Measurements from ENCODE around the gene TM9SF2. TPM values are rescaled to one million over a fixed set of nuclear protein-coding genes. Genes with fewer than 3 reads are reported as not detected.

The TM9SF2 gene
- total and polyA plus RNA-seq, 2 of the 4 experiments (the other 2 are of a cell fraction): 46.1 to 85.5 TPM

GRCh38 chr13:99507054-99507453, 5.8 kb downstream of the TM9SF2 start:
- H3K4me3 ChIP-seq (ENCODE audit: insufficient read depth, low read depth, low read length): no peak overlapping the region
- H3K23ac ChIP-seq (ENCODE audit: low read depth, low read length): no peak overlapping the region
- no TSS peak for BruUV-seq (replicated peaks)
- no peak overlapping the region for H2BK120ac ChIP-seq (ENCODE audit: low read depth, low read length)
- H3K9me1 ChIP-seq (ENCODE audit: insufficient read depth, low read length): peaks cover 2% of the 10 kb centered on the region
- no peak overlapping the region for H2AK9ac ChIP-seq (replicated peaks; ENCODE audit: low read depth, low read length, poor library complexity)
- peaks cover 18 to 69% of the 10 kb centered on the region in 2 experiments for H3K79me1 ChIP-seq (ENCODE audit: low read depth in 1 of 2, low read length in 2 of 2)
- no peak overlapping the region for H3K14ac ChIP-seq (replicated peaks; ENCODE audit: low read depth, low read length)
- no peak overlapping the region for H4K8ac ChIP-seq (ENCODE audit: low read depth in 2 of 2, low read length in 2 of 2)
- H3K27me3 ChIP-seq (ENCODE audit: control insufficient read depth, insufficient read depth, low read length): no peaks in the 10 kb centered on the region
- DNase-seq (no peak), ATAC-seq (ENCODE audit: low read depth) (no peak)
- intact Hi-C loops (cut with micrococcal nuclease): no loop called here
- H3K9me3 ChIP-seq (ENCODE audit: control insufficient read depth, insufficient read depth, low read length): peaks cover 6% of the 10 kb centered on the region; the same call in 1 of the 2 replicates
- H4K20me1 ChIP-seq (ENCODE audit: insufficient read depth, low read length): peaks cover 45% of the 10 kb centered on the region
- H3K36me3 ChIP-seq (ENCODE audit: control insufficient read depth, insufficient read depth, low read length): peaks cover 5% of the 10 kb centered on the region; the same call in 1 of the 2 replicates
- no peak overlapping the region for H2AK5ac ChIP-seq (ENCODE audit: low read depth, low read length)
- no peak overlapping the region for H2BK20ac ChIP-seq (ENCODE audit: low read depth, low read length)
- ChIA-PET POLR2A (ENCODE audit: unreplicated experiment) (no interaction called here), CTCF (no interaction called here)
- H3K56ac ChIP-seq (ENCODE audit: extremely low read depth, insufficient read depth, low read length): no peak overlapping the region
- no peak overlapping the region for H3K18ac ChIP-seq (ENCODE audit: low read depth, low read length)
- no peak overlapping the region for H3K27ac ChIP-seq (ENCODE audit: insufficient read depth, low read length)
- H2AFZ ChIP-seq (replicated peaks; ENCODE audit: low read length, poor library complexity): no peak overlapping the region
- H3K9ac ChIP-seq (ENCODE audit: low read depth, low read length): no peak overlapping the region
- no peak overlapping the region for H4K91ac ChIP-seq (ENCODE audit: insufficient read depth, low read depth, low read length)
- dilution Hi-C loops (cut with HindIII; ENCODE audit: low sequenced_read_pairs, unreplicated experiment): no loop called here
- no peak overlapping the region for H3K4me2 ChIP-seq (ENCODE audit: low read depth, low read length)
- TF ChIP-seq BHLHE40 (IDR thresholded peaks at IDR 0.05; ENCODE audit: low read depth, low read length): no peak
- no peak for TF ChIP-seq CHD1 (IDR thresholded peaks at IDR 0.05; ENCODE audit: low read depth, low read length)
- TF ChIP-seq USF2 (IDR thresholded peaks at IDR 0.05; ENCODE audit: low read depth, low read length): no peak
- TF ChIP-seq NFE2L2 (IDR thresholded peaks at IDR 0.05; ENCODE audit: low read depth, low read length): no peak
- TF ChIP-seq, protein P1, sequence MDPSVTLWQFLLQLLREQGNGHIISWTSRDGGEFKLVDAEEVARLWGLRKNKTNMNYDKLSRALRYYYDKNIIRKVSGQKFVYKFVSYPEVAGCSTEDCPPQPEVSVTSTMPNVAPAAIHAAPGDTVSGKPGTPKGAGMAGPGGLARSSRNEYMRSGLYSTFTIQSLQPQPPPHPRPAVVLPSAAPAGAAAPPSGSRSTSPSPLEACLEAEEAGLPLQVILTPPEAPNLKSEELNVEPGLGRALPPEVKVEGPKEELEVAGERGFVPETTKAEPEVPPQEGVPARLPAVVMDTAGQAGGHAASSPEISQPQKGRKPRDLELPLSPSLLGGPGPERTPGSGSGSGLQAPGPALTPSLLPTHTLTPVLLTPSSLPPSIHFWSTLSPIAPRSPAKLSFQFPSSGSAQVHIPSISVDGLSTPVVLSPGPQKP (IDR thresholded peaks at IDR 0.05; ENCODE audit: borderline replicate concordance, low read depth, low read length): no peak
- no peak for TF ChIP-seq CEBPB (IDR thresholded peaks at IDR 0.05; ENCODE audit: low read depth, low read length)
- TF ChIP-seq MAZ (IDR thresholded peaks at IDR 0.05; ENCODE audit: borderline replicate concordance, low read depth, low read length): no peak
- no peak for TF ChIP-seq RCOR1 (IDR thresholded peaks at IDR 0.05; ENCODE audit: insufficient replicate concordance, low read length)
- TF ChIP-seq CTCF (conservative IDR thresholded peaks at IDR 0.05; ENCODE audit: low read depth, low read length): no peak
- TF ChIP-seq RAD21 (IDR thresholded peaks at IDR 0.05; ENCODE audit: low read length): no peak
- no CpG with 5 or more reads among the region's 3 CpGs for WGBS, 2 experiments (ENCODE audit: extremely low coverage in 2 of 2, insufficient read length in 1 of 2)
- H3K4ac ChIP-seq (ENCODE audit: low read depth, low read length): no peak overlapping the region
- no peak overlapping the region for H2BK15ac ChIP-seq (ENCODE audit: low read depth, low read length)
- no peak overlapping the region for H4K5ac ChIP-seq (ENCODE audit: low read depth, low read length)
- H2BK5ac ChIP-seq (ENCODE audit: low read depth, low read length, poor library complexity, severe bottlenecking): no peak overlapping the region
- H3K4me1 ChIP-seq (ENCODE audit: control insufficient read depth, insufficient read depth, low read length): peaks cover 2% of the 10 kb centered on the region
- in situ Hi-C loops (cut with MboI; ENCODE audit: low sequenced_read_pairs): no loop called here
